Gastroesophageal sphincter (tissue), 3 donors: Measurements from ENCODE around the gene PLCB1.

Source experiments
- CTCF ChIP-seq, 4 experiments: fragments of 200-600 bp in 2 of 4; fragments of 450-650 bp in 2 of 4; sonication (generic) in 1 of 4; IDR thresholded peaks; one replicate each; pipeline ENCODE4 v1.5.1; 2017 to 2019; ENCODE audit warnings: antibody characterized with exemption in 4 of 4, mild to moderate bottlenecking in 2 of 4, moderate library complexity in 2 of 4
- EP300 ChIP-seq: sonication (generic); formaldehyde crosslinking; IDR thresholded peaks from one replicate; pipeline ENCODE4 v1.6.1; 2017; ENCODE audit warnings: antibody characterized with exemption, mild to moderate bottlenecking
- POLR2A ChIP-seq, 2 donors: fragments of 450-650 bp; IDR thresholded peaks; one replicate each; pipeline ENCODE4 v1.6.1; 2017; ENCODE audit warnings: antibody characterized with exemption in 2 of 2, mild to moderate bottlenecking in 2 of 2, moderate library complexity in 1 of 2
- POLR2AphosphoS5 ChIP-seq: sonication (generic); formaldehyde crosslinking; IDR thresholded peaks from one replicate; pipeline ENCODE4 v1.6.1; 2017; ENCODE audit warnings: antibody characterized with exemption

GRCh38 chr20:8627340-8628004 lies 495.4 kb downstream of the PLCB1 start:
- TF ChIP-seq POLR2A (IDR thresholded peaks at IDR 0.05) = no peak
- no peak for TF ChIP-seq CTCF (IDR thresholded peaks at IDR 0.05)
- TF ChIP-seq EP300 = no peak
- TF ChIP-seq POLR2AphosphoS5 = no peak
